H1 (cell line): ENCODE data around the gene PDE4D. TPM values are rescaled to one million over a fixed set of nuclear protein-coding genes. Genes with fewer than 3 reads are reported as not detected.

Experiments
- CTCF ChIA-PET: fragments of 300-600 bp; sonication (Branson Sonifier 250); formaldehyde crosslinking; loops from one replicate; lab custom pipeline; 2021; ENCODE audit not compliant: partially characterized antibody; lab: Charles Lee
- POLR2A ChIA-PET: fragments of 300-600 bp; sonication (Branson Sonifier 250); formaldehyde crosslinking; loops from one replicate; lab custom pipeline; 2021; ENCODE audit warnings: inconsistent platforms; ENCODE audit not compliant: partially characterized antibody; lab: Charles Lee
- DNase-seq, 2 experiments: peaks; one replicate each; pipeline versions ENCODE4 v3.0.0 to v3.0.0-alpha.2; 2010 to 2022; ENCODE audit warnings: low spot score in 2 of 2, low read depth in 1 of 2, mixed read lengths in 1 of 2
- FAIRE-seq: peaks from 2 replicates; lab custom pipeline; 2011; peaks lifted over from hg19 to GRCh38; lab: Jason Lieb, UNC
- H2AFZ ChIP-seq: 2 replicates; pipeline ENCODE4 v1.8.1; 2012; ENCODE audit warnings: low read length, inconsistent platforms
- H2AK5ac ChIP-seq: 2 replicates; pipeline ENCODE4 v1.6.1; 2013; ENCODE audit warnings: low read depth, low read length
- H2BK120ac ChIP-seq: replicated peaks from 2 replicates; pipeline ENCODE3; 2013; ENCODE audit warnings: low read depth, low read length, inconsistent platforms
- H2BK12ac ChIP-seq: 2 replicates; pipeline ENCODE4 v1.6.1; 2013; ENCODE audit warnings: low read depth, low read length
- H2BK15ac ChIP-seq: 2 replicates; pipeline ENCODE4 v1.6.1; 2013; ENCODE audit warnings: low read length
- H2BK20ac ChIP-seq: 2 replicates; pipeline ENCODE4 v1.6.1; 2013; ENCODE audit warnings: low read length
- H2BK5ac ChIP-seq: 2 replicates; pipeline ENCODE4 v1.6.1; 2013; ENCODE audit warnings: low read depth, low read length
- H3K14ac ChIP-seq: 2 replicates; pipeline ENCODE4 v1.6.1; 2013; ENCODE audit warnings: inconsistent platforms; ENCODE audit not compliant: insufficient read length
- H3K18ac ChIP-seq: 2 replicates; pipeline ENCODE4 v1.6.1; 2013; ENCODE audit warnings: low read length; ENCODE audit errors: extremely low read depth
- H3K23ac ChIP-seq: 2 replicates; pipeline ENCODE4 v1.6.1; 2013; ENCODE audit warnings: inconsistent platforms; ENCODE audit not compliant: insufficient read length
- H3K23me2 ChIP-seq: 2 replicates; pipeline ENCODE4 v1.6.1; 2013; ENCODE audit warnings: low read depth, low read length
- H3K27ac ChIP-seq: 2 replicates; pipeline ENCODE4 v1.6.1; 2011; ENCODE audit warnings: low read depth, low read length, inconsistent platforms
- H3K27me3 ChIP-seq, 4 experiments: replicated peaks in 1 of 4; 1 replicate in 1 of 4; 2 replicates in 3 of 4; pipeline versions ENCODE4 v1.6.1 to v1.8.1; 2011 to 2013; ENCODE audit warnings: low read length in 3 of 4, mild to moderate bottlenecking in 3 of 4, inconsistent platforms in 2 of 4, mixed read lengths in 2 of 4, moderate library complexity in 1 of 4; ENCODE audit not compliant: control insufficient read depth in 3 of 4, insufficient read depth in 3 of 4; ENCODE audit errors: extremely low read depth in 1 of 4
- H3K36me3 ChIP-seq, 4 experiments: 2 replicates each; pipeline versions ENCODE4 v1.6.1 to v1.8.1; 2011 to 2013; ENCODE audit warnings: mild to moderate bottlenecking in 4 of 4, low read length in 3 of 4, moderate library complexity in 2 of 4, control low read depth in 1 of 4, inconsistent platforms in 1 of 4; ENCODE audit not compliant: insufficient read depth in 4 of 4, control insufficient read depth in 2 of 4
- H3K4ac ChIP-seq: replicated peaks from 2 replicates; pipeline ENCODE3; 2013; ENCODE audit warnings: low read length, low read depth, mixed read lengths, inconsistent platforms; ENCODE audit not compliant: insufficient read length
- H3K4me1 ChIP-seq, 4 experiments: replicated peaks in 1 of 4; 1 replicate in 1 of 4; 2 replicates in 3 of 4; pipeline versions ENCODE4 v1.6.1 to v1.8.1; 2011 to 2013; ENCODE audit warnings: low read length in 3 of 4, inconsistent platforms in 2 of 4, mixed read lengths in 1 of 4; ENCODE audit not compliant: insufficient read depth in 4 of 4, control insufficient read depth in 3 of 4
- H3K4me2 ChIP-seq, 2 experiments: 2 replicates each; pipeline versions ENCODE4 v1.6.1 to v1.8.1; 2011 to 2013; ENCODE audit warnings: low read depth in 2 of 2, low read length in 2 of 2, control low read depth in 1 of 2, inconsistent platforms in 1 of 2, mild to moderate bottlenecking in 1 of 2; ENCODE audit not compliant: insufficient read depth in 1 of 2
- H3K4me3 ChIP-seq, 4 experiments: fragments of 200-600, 300-600 bp in 1 of 4; sonication (generic), shearing (Covaris generic), sonication (Bioruptor Twin) in 1 of 4; 2 replicates each; pipeline versions ENCODE4 v1.5.1 to v1.8.1; 2011 to 2016; ENCODE audit warnings: low read length in 4 of 4, low read depth in 3 of 4, control low read depth in 2 of 4, inconsistent platforms in 2 of 4, mild to moderate bottlenecking in 2 of 4, mixed read lengths in 1 of 4, moderate library complexity in 1 of 4; ENCODE audit not compliant: insufficient read depth in 2 of 4; ENCODE audit errors: extremely low read depth in 1 of 4
- H3K56ac ChIP-seq: replicated peaks from 2 replicates; pipeline ENCODE3; 2013; ENCODE audit warnings: low read depth, mild to moderate bottlenecking, mixed read lengths, low read length, inconsistent platforms; ENCODE audit not compliant: insufficient read length
- H3K79me1 ChIP-seq: 2 replicates; pipeline ENCODE4 v1.6.1; 2013; ENCODE audit warnings: low read depth, low read length, control low read depth
- H3K79me2 ChIP-seq, 2 experiments: 2 replicates each; pipeline versions ENCODE4 v1.6.1 to v1.8.1; 2012 to 2013; ENCODE audit warnings: low read length in 2 of 2, mild to moderate bottlenecking in 2 of 2, inconsistent platforms in 1 of 2; ENCODE audit not compliant: insufficient read depth in 2 of 2, control insufficient read depth in 1 of 2
- H3K9ac ChIP-seq, 4 experiments: replicated peaks in 1 of 4; 1 replicate in 1 of 4; 2 replicates in 3 of 4; pipeline versions ENCODE4 v1.6.1 to v1.8.1; 2011 to 2013; ENCODE audit warnings: low read depth in 3 of 4, low read length in 3 of 4, control low read depth in 2 of 4, mild to moderate bottlenecking in 2 of 4, moderate library complexity in 2 of 4, inconsistent platforms in 1 of 4; ENCODE audit errors: extremely low read depth in 1 of 4
- H3K9me3 ChIP-seq, 2 experiments: 2 replicates each; pipeline versions ENCODE4 v1.6.1 to v1.8.1; 2012 to 2013; ENCODE audit warnings: mild to moderate bottlenecking in 2 of 2, moderate library complexity in 2 of 2, control low read depth in 1 of 2, inconsistent platforms in 1 of 2, low read depth in 1 of 2, low read length in 1 of 2, mixed read lengths in 1 of 2; ENCODE audit not compliant: insufficient read depth in 2 of 2
- H4K20me1 ChIP-seq, 2 experiments: replicated peaks in 1 of 2; 2 replicates each; pipeline versions ENCODE3 to v1.8.1; 2011 to 2013; ENCODE audit warnings: inconsistent platforms in 2 of 2, low read length in 2 of 2, mild to moderate bottlenecking in 1 of 2; ENCODE audit not compliant: insufficient read depth in 2 of 2, control insufficient read depth in 1 of 2
- H4K5ac ChIP-seq: 2 replicates; pipeline ENCODE4 v1.6.1; 2013; ENCODE audit warnings: low read length, low read depth, mixed read lengths, inconsistent platforms; ENCODE audit not compliant: insufficient read length
- H4K8ac ChIP-seq: 2 replicates; pipeline ENCODE4 v1.8.0; 2013; ENCODE audit warnings: mild to moderate bottlenecking, moderate library complexity, low read length, inconsistent platforms; ENCODE audit not compliant: insufficient read depth; ENCODE audit errors: extremely low read depth
- H4K91ac ChIP-seq: replicated peaks from 2 replicates; pipeline ENCODE3; 2013; ENCODE audit warnings: low read length, mixed read lengths, inconsistent platforms; ENCODE audit not compliant: insufficient read length
- ASH2L ChIP-seq: fragments of 200-600, 300-600 bp; sonication (generic); IDR thresholded peaks from one replicate; pipeline ENCODE4 v1.7.1; 2017; ENCODE audit warnings: low read length
- CBX5 ChIP-seq: fragments of 300-800, 300-1000 bp; sonication (generic); IDR thresholded peaks from 2 replicates; pipeline ENCODE4 v1.7.1; 2016; ENCODE audit warnings: antibody characterized with exemption, low read length, low read depth
- CHD2 ChIP-seq: IDR thresholded peaks from 2 replicates; pipeline ENCODE4 v1.6.1; 2012; ENCODE audit warnings: low read length, improper control_type of control experiment
- CTBP2 ChIP-seq: IDR thresholded peaks from 2 replicates; pipeline ENCODE4 v1.7.0; 2011; ENCODE audit warnings: borderline replicate concordance, mild to moderate bottlenecking, moderate library complexity, mixed read lengths, low read length; ENCODE audit not compliant: insufficient read depth, insufficient read length
- JUN ChIP-seq: IDR thresholded peaks from 2 replicates; pipeline ENCODE4 v1.6.1; 2011; ENCODE audit warnings: low read depth, mild to moderate bottlenecking, improper control_type of control experiment, low read length
- KDM1A ChIP-seq: fragments of 200-600, 300-600 bp; sonication (generic); IDR thresholded peaks from 2 replicates; pipeline ENCODE4 v1.7.1; 2016; ENCODE audit warnings: mild to moderate bottlenecking, low read length, borderline replicate concordance
- KDM4A ChIP-seq: IDR thresholded peaks from one replicate; pipeline ENCODE4 v1.7.1; 2012; ENCODE audit warnings: low read depth, mild to moderate bottlenecking, moderate library complexity, low read length, inconsistent platforms; ENCODE audit not compliant: severe bottlenecking
- RNF2 ChIP-seq: fragments of 200-900, 300-1000 bp; sonication (generic); IDR thresholded peaks from 2 replicates; pipeline ENCODE4 v1.7.1; 2016; ENCODE audit warnings: borderline replicate concordance, low read depth, mild to moderate bottlenecking, antibody characterized with exemption, low read length; ENCODE audit not compliant: poor library complexity, severe bottlenecking; ENCODE audit errors: missing control alignments
- SAP30 ChIP-seq: fragments of 300-600 bp; sonication (generic); IDR thresholded peaks from 2 replicates; pipeline ENCODE4 v1.7.1; 2012; ENCODE audit warnings: low read length, moderate library complexity, mild to moderate bottlenecking, inconsistent platforms; ENCODE audit not compliant: insufficient read depth, insufficient replicate concordance
- TAF7 ChIP-seq: optimal IDR thresholded peaks from 2 replicates; pipeline ENCODE3; 2011; ENCODE audit warnings: low read depth, mild to moderate bottlenecking, inconsistent platforms, low read length, moderate library complexity, borderline replicate concordance
- TCF12 ChIP-seq: IDR thresholded peaks from 2 replicates; pipeline ENCODE4 v1.6.1; 2011; ENCODE audit warnings: low read depth, mild to moderate bottlenecking, low read length
- YY1 ChIP-seq: IDR thresholded peaks from 2 replicates; pipeline ENCODE4 v1.6.1; 2011; ENCODE audit warnings: low read depth, mild to moderate bottlenecking, low read length
- WGBS, 2 experiments: shearing (Covaris generic) in 1 of 2; methylation state at CpG; one replicate each; pipeline versions ENCODE4 v1.1.6 to v1.1.7; 2013 to 2015; ENCODE audit warnings: low lambda C conversion rate in 2 of 2, mixed read lengths in 2 of 2, inconsistent platforms in 1 of 2, low coverage in 1 of 2, missing lambda C conversion rate in 1 of 2; ENCODE audit not compliant: insufficient replicate concordance in 2 of 2, insufficient coverage in 1 of 2, insufficient read length in 1 of 2; ENCODE audit errors: extremely low coverage in 1 of 2, missing lambda C conversion rate in 1 of 2; 5-methylcytosine and 5-hydroxymethylcytosine counted together
- polyA plus RNA-seq, 7 experiments: library from polyadenylated mRNA; depleted of rRNA in 3 of 7; stranded (reverse) in 5 of 7; unstranded in 2 of 7; fragments of >200 nt in 5 of 7; fragments of 200-250 nt in 2 of 7; gene quantifications; 1 replicate in 5 of 7; 2 replicates in 1 of 7; 4 replicates in 1 of 7; pipeline versions ENCODE4 v1.2.1 to v1.2.3, GENCODE V29; 2011 to 2013; ENCODE audit warnings: missing spikeins in 2 of 7, mixed read lengths in 2 of 7
- total RNA-seq: library from RNA; stranded (reverse); fragmentation: NEBNext Ultra II Directional; extraction: Animal tissue kit (Norgen Biotek cat#: 25700); gene quantifications from 2 replicates; pipeline ENCODE4 v1.2.1, GENCODE V29; 2021

Gene PDE4D
- total and polyA plus RNA-seq, 2 of the 8 experiments (the other 6 are each of a cell fraction or from before 2014, with no cell fraction given): 2.3 to 3.7 TPM

GRCh38 chr5:59138509-59138908 is 755.0 kb downstream of the PDE4D start:
- no peak overlapping the region for H3K4me3 ChIP-seq
- H3K27me3 ChIP-seq: no peaks in the 10 kb centered on the region
- CTCF ChIA-PET: interaction anchor here (1.4 to 1.9 kb wide), 2 partner anchors 10 to 13 kb away, joined by 3 to 9 read pairs; no protein-coding TSS in a partner anchor
- FAIRE-seq (no peak), DNase-seq (no peak)
- no peak overlapping the region for H3K56ac ChIP-seq
- 84% methylated on average over 2 of the region's 2 CpGs; no CpG with 5 or more reads in 1 of the 2 experiments for WGBS, 2 experiments
- H2AFZ ChIP-seq: no peak overlapping the region
- H2BK120ac ChIP-seq: no peak overlapping the region
- H3K23ac ChIP-seq: no peak overlapping the region
- peaks cover 0 to 1% of the 10 kb centered on the region in 2 experiments for H4K20me1 ChIP-seq
- H4K8ac ChIP-seq: no peak overlapping the region
- no peaks in the 10 kb centered on the region; a peak in 1 of 7 replicates for H3K4me1 ChIP-seq
- no peaks in the 10 kb centered on the region for H3K9me3 ChIP-seq
- H2BK12ac ChIP-seq: no peak overlapping the region
- no peaks in the 10 kb centered on the region for H3K79me1 ChIP-seq
- H3K23me2 ChIP-seq: no peaks in the 10 kb centered on the region
- H3K4ac ChIP-seq: no peak overlapping the region
- no peak overlapping the region for H3K14ac ChIP-seq
- H3K18ac ChIP-seq: no peak overlapping the region
- no peak overlapping the region for H2BK20ac ChIP-seq
- no peak overlapping the region for H3K9ac ChIP-seq
- H4K91ac ChIP-seq: no peak overlapping the region
- H3K4me2 ChIP-seq: no peak overlapping the region
- TF ChIP-seq CBX5 (no peak), CHD2 (no peak), CTBP2 (no peak), TCF12 (no peak), YY1 (no peak), RNF2 (no peak), TAF7 (no peak), KDM1A (no peak), SAP30 (no peak), KDM4A (no peak), JUN (no peak), ASH2L (no peak)
- H3K79me2 ChIP-seq: no peaks in the 10 kb centered on the region
- POLR2A ChIA-PET: no interaction called here
- H2BK5ac ChIP-seq: no peak overlapping the region
- H2BK15ac ChIP-seq: no peak overlapping the region
- H3K36me3 ChIP-seq: no peaks in the 10 kb centered on the region
- no peak overlapping the region for H2AK5ac ChIP-seq
- no peak overlapping the region for H4K5ac ChIP-seq
- no peak overlapping the region for H3K27ac ChIP-seq
